ENCODE data around the gene SPATA2. TPM values are rescaled to one million over a fixed set of nuclear protein-coding genes. Genes with fewer than 3 reads are reported as not detected.
"Not testable (repeated sequence)": the region's sequence is repeated elsewhere in the genome, so short reads cannot be mapped to it uniquely, and the experiment has no call there.

The SPATA2 gene
- 4.7 TPM for total RNA-seq

- DNase-seq (ENCODE audit: extremely low spot score in 2 of 2), result peak in 1 of 2 donors; percentile 94
- intact Hi-C loops (cut with DNase I), result no loop called here
- H3K9me3 ChIP-seq, result no peaks in the 10 kb centered on the region
- TF ChIP-seq POLR2A (IDR thresholded peaks at IDR 0.05), result peak in 1 of 2 donors; percentile 21
- peak; percentile 68 to 83 for TF ChIP-seq POLR2AphosphoS5 (IDR thresholded peaks at IDR 0.05; ENCODE audit: insufficient read depth in 1 of 2, low read depth in 1 of 2)
- TF ChIP-seq CTCF (IDR thresholded peaks at IDR 0.05), result no peak
- peaks cover 40% of the 10 kb centered on the region for H3K4me1 ChIP-seq
- H3K4me3 ChIP-seq, result peak within 1 kb of the TSS; percentile 87 to 91
- no peaks in the 10 kb centered on the region for H3K27me3 ChIP-seq
- H3K27ac ChIP-seq, result peak within 1 kb of the TSS; percentile 97
- H3K36me3 ChIP-seq, result no peaks in the 10 kb centered on the region
Observed at GRCh38 chr20:49915380-49916145, at the start of gene SPATA2. TSS of gene SPATA2 (minus strand) at chr20:49915529. CDS start at chr20:49908490, 7,039 bp downstream.

GRCh38 chr20:49961413-49961812 is 46.1 kb upstream of the SPATA2 start:
- Histone ChIP-seq H3K9me3 (no peaks in the 10 kb centered on the region), H3K4me1 (no peaks in the 10 kb centered on the region), H3K27me3 (no peaks in the 10 kb centered on the region), H3K27ac (no peak overlapping the region), H3K4me3 (no peak overlapping the region), H3K36me3 (peaks cover 0 to 9% of the 10 kb centered on the region in 2 donors)
- TF ChIP-seq POLR2A (IDR thresholded peaks at IDR 0.05) (no peak), POLR2AphosphoS5 (IDR thresholded peaks at IDR 0.05; ENCODE audit: insufficient read depth in 1 of 2, low read depth in 1 of 2) (no peak), CTCF (IDR thresholded peaks at IDR 0.05) (no peak)
- intact Hi-C loops (cut with DNase I), result no loop called here
- DNase-seq (ENCODE audit: extremely low spot score in 2 of 2), result no peak

- peaks cover 0 to 45% of the 10 kb centered on the region in 2 donors for H3K36me3 ChIP-seq
- DNase-seq (ENCODE audit: extremely low spot score in 2 of 2); intact Hi-C loops (cut with DNase I); H3K27ac ChIP-seq; H3K27me3 ChIP-seq; H3K4me3 ChIP-seq; H3K4me1 ChIP-seq; H3K9me3 ChIP-seq: not testable (repeated sequence)
Observed at GRCh38 chr20:49957089-49957938, 42.0 kb upstream of the SPATA2 start.

GRCh38 chr20:49956689-49957088 is 41.4 kb upstream of the SPATA2 start:
- no peak for DNase-seq (ENCODE audit: extremely low spot score in 2 of 2)
- no peaks in the 10 kb centered on the region for H3K27me3 ChIP-seq
- TF ChIP-seq POLR2A (IDR thresholded peaks at IDR 0.05) (no peak), POLR2AphosphoS5 (IDR thresholded peaks at IDR 0.05; ENCODE audit: insufficient read depth in 1 of 2, low read depth in 1 of 2) (no peak), CTCF (IDR thresholded peaks at IDR 0.05) (no peak)
- H3K27ac ChIP-seq, result no peak overlapping the region
- intact Hi-C loops (cut with DNase I), result no loop called here
- H3K4me3 ChIP-seq, result no peak overlapping the region
- no peaks in the 10 kb centered on the region for H3K4me1 ChIP-seq
- H3K9me3 ChIP-seq, result no peaks in the 10 kb centered on the region
- H3K36me3 ChIP-seq, result peaks cover 0 to 51% of the 10 kb centered on the region in 2 donors

GRCh38 chr20:49955830-49956396 is 40.6 kb upstream of the SPATA2 start:
- H3K9me3 ChIP-seq; H3K27ac ChIP-seq; intact Hi-C loops (cut with DNase I); H3K27me3 ChIP-seq; DNase-seq (ENCODE audit: extremely low spot score in 2 of 2); H3K4me1 ChIP-seq; H3K4me3 ChIP-seq: not testable (repeated sequence)
- H3K36me3 ChIP-seq, result peaks cover 0 to 57% of the 10 kb centered on the region in 2 donors
